Endodermal cell (in vitro differentiated cells): ENCODE measurements around the gene ROR1. TPM values are rescaled to one million over a fixed set of nuclear protein-coding genes. Genes with fewer than 3 reads are reported as not detected.

Source experiments
- DNase-seq: peaks from one replicate; pipeline ENCODE4 v3.0.0-alpha.2; 2017
- H3K27ac ChIP-seq: 2 replicates; pipeline ENCODE4 v1.5.1; 2013; ENCODE audit warnings: mild to moderate bottlenecking, low read depth, low read length, moderate library complexity
- H3K27me3 ChIP-seq: 2 replicates; pipeline ENCODE4 v1.6.1; 2013; ENCODE audit warnings: mild to moderate bottlenecking, low read length, moderate library complexity; ENCODE audit not compliant: insufficient read depth, control insufficient read depth, poor library complexity, severe bottlenecking
- H3K36me3 ChIP-seq: 2 replicates; pipeline ENCODE4 v1.7.0; 2013; ENCODE audit warnings: mild to moderate bottlenecking, low read length, moderate library complexity; ENCODE audit not compliant: control insufficient read depth, insufficient read depth
- H3K4me1 ChIP-seq: one replicate; pipeline ENCODE4 v1.7.0; 2013; ENCODE audit warnings: low read length; ENCODE audit not compliant: control insufficient read depth, insufficient read depth
- H3K4me3 ChIP-seq: 2 replicates; pipeline ENCODE4 v1.5.1; 2013; ENCODE audit warnings: mild to moderate bottlenecking, low read length, moderate library complexity
- H3K9ac ChIP-seq: 2 replicates; pipeline ENCODE4 v1.6.1; 2013; ENCODE audit warnings: mild to moderate bottlenecking, low read length, moderate library complexity; ENCODE audit not compliant: poor library complexity, severe bottlenecking; ENCODE audit errors: extremely low read depth
- H3K9me3 ChIP-seq: 2 replicates; pipeline ENCODE4 v1.6.1; 2013; ENCODE audit warnings: mild to moderate bottlenecking, low read length, moderate library complexity; ENCODE audit not compliant: control insufficient read depth
- H3K27ac Mint-ChIP-seq: 2 replicates; pipeline ENCODE4 v1.8.0; 2020; ENCODE audit warnings: mixed read lengths
- H3K27me3 Mint-ChIP-seq: 2 replicates; pipeline ENCODE4 v1.8.0; 2021; ENCODE audit warnings: mild to moderate bottlenecking, mixed read lengths; ENCODE audit not compliant: insufficient read depth
- H3K36me3 Mint-ChIP-seq: 2 replicates; pipeline ENCODE4 v1.8.0; 2020; ENCODE audit warnings: low read depth, mixed read lengths
- H3K4me1 Mint-ChIP-seq: 2 replicates; pipeline ENCODE4 v1.8.0; 2020; ENCODE audit warnings: mixed read lengths
- H3K4me3 Mint-ChIP-seq: 2 replicates; pipeline ENCODE4 v1.8.0; 2020; ENCODE audit warnings: mild to moderate bottlenecking, moderate library complexity, mixed read lengths
- H3K9me3 Mint-ChIP-seq: 2 replicates; pipeline ENCODE4 v1.8.0; 2020; ENCODE audit warnings: mild to moderate bottlenecking, mixed read lengths
- WGBS, 2 experiments: methylation state at CpG; one replicate each; pipeline versions ENCODE4 v1.1.5 to v1.1.7; 2013; ENCODE audit warnings: missing lambda C conversion rate in 2 of 2, mixed read lengths in 1 of 2; ENCODE audit not compliant: insufficient coverage in 1 of 2, insufficient read length in 1 of 2; 5-methylcytosine and 5-hydroxymethylcytosine counted together
- total RNA-seq, 2 donors: library from RNA; stranded (reverse); fragmentation: NEBNext Ultra II Directional in 1 of 2; extraction: Animal tissue kit (Norgen Biotek cat#: 25700) in 1 of 2; gene quantifications; 2 replicates in 1 of 2; 3 replicates in 1 of 2; pipeline ENCODE4 v1.2.1, GENCODE V29; 2021
- TF ChIP-seq, protein P1 (sequence below): fragments of 200-600 bp; sonication (generic); conservative IDR thresholded peaks from 2 replicates; pipeline ENCODE4 v1.5.0; 2021; ENCODE audit warnings: antibody characterized with exemption, mild to moderate bottlenecking

The ROR1 gene
- total RNA-seq, 2 donors from 2014 or later: 77.4 to 77.9 TPM

GRCh38 chr1:63977466-63977865 lies 203.6 kb downstream of the ROR1 start:
- Mint-ChIP-seq H3K27me3 (no peaks in the 10 kb centered on the region), H3K4me3 (no peak overlapping the region), H3K9me3 (no peaks in the 10 kb centered on the region), H3K27ac (no peak overlapping the region), H3K36me3 (peaks cover 4% of the 10 kb centered on the region), H3K4me1 (peaks cover 31% of the 10 kb centered on the region)
- Histone ChIP-seq H3K9ac (no peak overlapping the region), H3K27ac (no peak overlapping the region), H3K27me3 (no peaks in the 10 kb centered on the region), H3K36me3 (no peaks in the 10 kb centered on the region), H3K9me3 (no peaks in the 10 kb centered on the region), H3K4me1 (peaks cover 6% of the 10 kb centered on the region), H3K4me3 (no peak overlapping the region)
- DNase-seq: no peak
- WGBS, 2 experiments: 94 to 100% methylated on average over 1 of the region's 1 CpG
- TF ChIP-seq, protein P1, sequence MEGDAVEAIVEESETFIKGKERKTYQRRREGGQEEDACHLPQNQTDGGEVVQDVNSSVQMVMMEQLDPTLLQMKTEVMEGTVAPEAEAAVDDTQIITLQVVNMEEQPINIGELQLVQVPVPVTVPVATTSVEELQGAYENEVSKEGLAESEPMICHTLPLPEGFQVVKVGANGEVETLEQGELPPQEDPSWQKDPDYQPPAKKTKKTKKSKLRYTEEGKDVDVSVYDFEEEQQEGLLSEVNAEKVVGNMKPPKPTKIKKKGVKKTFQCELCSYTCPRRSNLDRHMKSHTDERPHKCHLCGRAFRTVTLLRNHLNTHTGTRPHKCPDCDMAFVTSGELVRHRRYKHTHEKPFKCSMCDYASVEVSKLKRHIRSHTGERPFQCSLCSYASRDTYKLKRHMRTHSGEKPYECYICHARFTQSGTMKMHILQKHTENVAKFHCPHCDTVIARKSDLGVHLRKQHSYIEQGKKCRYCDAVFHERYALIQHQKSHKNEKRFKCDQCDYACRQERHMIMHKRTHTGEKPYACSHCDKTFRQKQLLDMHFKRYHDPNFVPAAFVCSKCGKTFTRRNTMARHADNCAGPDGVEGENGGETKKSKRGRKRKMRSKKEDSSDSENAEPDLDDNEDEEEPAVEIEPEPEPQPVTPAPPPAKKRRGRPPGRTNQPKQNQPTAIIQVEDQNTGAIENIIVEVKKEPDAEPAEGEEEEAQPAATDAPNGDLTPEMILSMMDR: no peak

GRCh38 chr1:63980740-63981407 lies 207.1 kb downstream of the ROR1 start:
- Histone ChIP-seq H3K36me3 (no peaks in the 10 kb centered on the region), H3K27me3 (no peaks in the 10 kb centered on the region), H3K9ac (no peak overlapping the region), H3K4me3 (no peak overlapping the region), H3K27ac (no peak overlapping the region), H3K4me1 (peaks cover 15% of the 10 kb centered on the region), H3K9me3 (no peaks in the 10 kb centered on the region)
- no peak overlapping the region for H3K4me3 Mint-ChIP-seq
- no peaks in the 10 kb centered on the region for H3K9me3 Mint-ChIP-seq
- no peak for DNase-seq
- no peak overlapping the region for H3K27ac Mint-ChIP-seq
- 87 to 100% methylated on average over 2 to 3 of the region's 3 CpGs for WGBS, 2 experiments
- H3K36me3 Mint-ChIP-seq: no peaks in the 10 kb centered on the region
- peaks cover 53% of the 10 kb centered on the region for H3K4me1 Mint-ChIP-seq
- H3K27me3 Mint-ChIP-seq: no peaks in the 10 kb centered on the region
- TF ChIP-seq, protein P1: no peak

DNA sequence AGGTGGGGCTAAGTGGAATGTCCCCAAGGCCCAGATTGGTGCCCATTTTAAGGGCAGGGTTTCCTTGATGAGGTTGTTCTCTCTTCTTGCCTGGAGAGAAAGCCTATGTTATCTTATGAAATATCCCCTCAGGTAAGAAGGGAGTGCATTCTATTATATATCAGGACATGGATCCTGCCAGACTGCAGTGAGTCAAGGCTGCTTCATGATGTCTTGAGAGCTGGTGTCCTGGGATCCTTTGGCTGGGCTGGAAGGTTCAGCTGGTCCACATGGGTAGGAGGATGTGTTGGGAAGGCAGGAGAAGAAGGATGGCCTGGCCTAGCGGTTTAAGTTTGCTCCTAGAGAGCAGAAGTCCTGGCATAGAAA lies 207.6 kb downstream of the ROR1 start:
- Histone ChIP-seq H3K9ac (no peak overlapping the region), H3K27ac (no peak overlapping the region), H3K4me1 (peaks cover 15% of the 10 kb centered on the region), H3K27me3 (no peaks in the 10 kb centered on the region), H3K9me3 (no peaks in the 10 kb centered on the region), H3K36me3 (no peaks in the 10 kb centered on the region), H3K4me3 (no peak overlapping the region)
- no peak for DNase-seq
- Mint-ChIP-seq H3K4me3 (no peak overlapping the region), H3K36me3 (no peaks in the 10 kb centered on the region), H3K4me1 (peaks cover 56% of the 10 kb centered on the region), H3K9me3 (no peaks in the 10 kb centered on the region), H3K27me3 (no peaks in the 10 kb centered on the region), H3K27ac (no peak overlapping the region)
- WGBS, 2 experiments: 100% methylated on average over 1 of the region's 1 CpG
- TF ChIP-seq, protein P1: no peak
